ENCODE results near the gene CIBAR2. TPM values are rescaled to one million over a fixed set of nuclear protein-coding genes. Genes with fewer than 3 reads are reported as not detected.
A peak's percentile ranks its signal among the peaks of the same experiment; 100 is the strongest.

CIBAR2 gene
- total and polyA plus RNA-seq, 9 of the 15 experiments (the other 6 are each of a cell fraction or from before 2014, with no cell fraction given) = not detected

- TF ChIP-seq E2F6 (IDR thresholded peaks at IDR 0.05; ENCODE audit: borderline replicate concordance in 1 of 2, extremely low read depth in 1 of 2, insufficient read depth in 1 of 2, insufficient read length in 1 of 2, low read depth in 1 of 2, low read length in 1 of 2, poor library complexity in 1 of 2, severe bottlenecking in 1 of 2) = peak in 1 of 2 experiments; percentile 26
- peak; percentile 73 for TF ChIP-seq STAT5A (IDR thresholded peaks at IDR 0.05; ENCODE audit: borderline replicate concordance, low read length)
- no peak for TF ChIP-seq ZNF717 (CRISPR knock-in tag; IDR thresholded peaks at IDR 0.05)
- 0 out of 2 replicates have a peak, but pooled peaks have one; percentile 23 for TF ChIP-seq ZNF384 (IDR thresholded peaks at IDR 0.05; ENCODE audit: low read depth, low read length)
- peak; percentile 52; the same call in 1 of the 2 replicates for TF ChIP-seq ELF1 (tag; IDR thresholded peaks at IDR 0.05)
- peak in 1 of 2 experiments; percentile 51; a peak in 1 of 4 replicates for TF ChIP-seq ETV6 (IDR thresholded peaks at IDR 0.05; ENCODE audit: borderline replicate concordance in 1 of 2, low read depth in 2 of 2, low read length in 1 of 2)
- TF ChIP-seq ETV6 (CRISPR knock-in tag; IDR thresholded peaks at IDR 0.05; ENCODE audit: borderline replicate concordance) = no peak
- peak in 1 of 2 experiments; percentile 37; a peak in 3 of 4 replicates for TF ChIP-seq RAD21 (CRISPR knock-in tag; conservative IDR thresholded peaks at IDR 0.05 in 1 of 2, IDR thresholded peaks at IDR 0.05 in 1 of 2)
- 0 out of 2 replicates have a peak, but pooled peaks have one; percentile 24 for TF ChIP-seq ZNF644 (tag; IDR thresholded peaks at IDR 0.05; ENCODE audit: low read depth)
- TF ChIP-seq ZNF431 (CRISPR knock-in tag; IDR thresholded peaks at IDR 0.05) = no peak
- TF ChIP-seq RFX1 (IDR thresholded peaks at IDR 0.05) = no peak
- peak; percentile 34; the same call in 1 of the 2 replicates for TF ChIP-seq LEF1 (IDR thresholded peaks at IDR 0.05)
- no peak for TF ChIP-seq ZNF212 (CRISPR knock-in tag; IDR thresholded peaks at IDR 0.05)
- TF ChIP-seq TEAD4 (IDR thresholded peaks at IDR 0.05; ENCODE audit: low read length) = peak; percentile 56; the same call in 1 of the 2 replicates
- TF ChIP-seq TEAD4 (CRISPR knock-in tag; IDR thresholded peaks at IDR 0.05; ENCODE audit: borderline replicate concordance) = no peak
- peak; percentile 75 for TF ChIP-seq ZNF589 (CRISPR knock-in tag; IDR thresholded peaks at IDR 0.05; ENCODE audit: low read depth)
- no peak for TF ChIP-seq CSDE1 (IDR thresholded peaks at IDR 0.05)
- TF ChIP-seq TBL1XR1 (IDR thresholded peaks at IDR 0.05; ENCODE audit: low read length in 2 of 2) = peak in 1 of 2 experiments; percentile 93; a peak in 2 of 4 replicates
- peak in 1 of 2 experiments; percentile 4; a peak in 1 of 4 replicates for TF ChIP-seq ARNT (IDR thresholded peaks at IDR 0.05)
- TF ChIP-seq NCOA1 (IDR thresholded peaks at IDR 0.05; ENCODE audit: low read depth) = 0 out of 2 replicates have a peak, but pooled peaks have one; percentile 40
- 0 out of 2 replicates have a peak, but pooled peaks have one; percentile 63 for TF ChIP-seq ZNF766 (CRISPR knock-in tag; conservative IDR thresholded peaks at IDR 0.05)
- no peak for TF ChIP-seq NKRF (IDR thresholded peaks at IDR 0.05; ENCODE audit: borderline replicate concordance)
- TF ChIP-seq LCOR (CRISPR knock-in tag; IDR thresholded peaks at IDR 0.05) = peak; percentile 73; the same call in 1 of the 2 replicates
- TF ChIP-seq DNMT1 (IDR thresholded peaks at IDR 0.05) = peak; percentile 91; the same call in 1 of the 2 replicates
- 0 out of 2 replicates have a peak, but pooled peaks have one; percentile 9 for TF ChIP-seq MYC (IDR thresholded peaks at IDR 0.05; ENCODE audit: low read depth, low read length)
- TF ChIP-seq MYC (CRISPR knock-in tag; IDR thresholded peaks at IDR 0.05; ENCODE audit: borderline replicate concordance, low read depth) = no peak
These were observed 61.1 kb downstream of the CIBAR2 start (continued) for GRCh38 chr16:85051067-85051581.

All from K562 (cell line).